Endothelial cell of umbilical vein (primary cell): ENCODE results near the gene GALNT9. TPM values are rescaled to one million over a fixed set of nuclear protein-coding genes. Genes with fewer than 3 reads are reported as not detected.

Source experiments
- BruUV-seq: library from RNA; stranded (reverse); fragments of 400-500 nt; replicated peaks from 2 replicates; lab custom pipeline; 2021; lab: Mats Ljungman, UMichigan
- CTCF ChIA-PET: fragments of 300-600, 350-600 bp; sonication (Branson Sonifier 250); formaldehyde crosslinking; loops from one replicate; lab custom pipeline; 2021; ENCODE audit warnings: antibody characterized with exemption, inconsistent platforms; lab: Charles Lee
- POLR2A ChIA-PET: fragments of 300-600, 350-600 bp; sonication (Branson Sonifier 250); formaldehyde crosslinking; loops from one replicate; lab custom pipeline; 2021; ENCODE audit warnings: antibody characterized with exemption, inconsistent platforms; lab: Charles Lee
- DNase-seq: peaks from one replicate; pipeline ENCODE4 v3.0.0-alpha.2; 2011; ENCODE audit warnings: low read depth, low spot score
- FAIRE-seq: peaks from 2 replicates; lab custom pipeline; 2011; peaks lifted over from hg19 to GRCh38; lab: Jason Lieb, UNC
- H2AFZ ChIP-seq: 2 replicates; pipeline ENCODE4 v1.6.0; 2012; ENCODE audit warnings: low read depth, low read length, control low read depth, inconsistent platforms
- H3K27ac ChIP-seq: 2 replicates; pipeline ENCODE4 v1.5.1; 2011; ENCODE audit warnings: low read depth, mild to moderate bottlenecking, control low read depth, low read length, moderate library complexity; ENCODE audit not compliant: insufficient read depth
- H3K27me3 ChIP-seq, 2 experiments: 2 replicates each; pipeline versions ENCODE4 v1.6.0 to v1.6.1; 2011; ENCODE audit warnings: low read length in 2 of 2, mixed read lengths in 1 of 2; ENCODE audit not compliant: control insufficient read depth in 2 of 2, insufficient read depth in 2 of 2
- H3K36me3 ChIP-seq, 2 experiments: 2 replicates in 1 of 2; 3 replicates in 1 of 2; pipeline ENCODE4 v1.5.1; 2011; ENCODE audit warnings: low read length in 2 of 2, mild to moderate bottlenecking in 1 of 2, moderate library complexity in 1 of 2; ENCODE audit not compliant: control insufficient read depth in 2 of 2, insufficient read depth in 2 of 2; ENCODE audit errors: extremely low read depth in 1 of 2
- H3K4me1 ChIP-seq: 3 replicates; pipeline ENCODE4 v1.5.1; 2011; ENCODE audit warnings: mild to moderate bottlenecking, low read length; ENCODE audit not compliant: control insufficient read depth, insufficient read depth; ENCODE audit errors: extremely low read depth
- H3K4me2 ChIP-seq: 2 replicates; pipeline ENCODE4 v1.6.1; 2011; ENCODE audit warnings: low read length, control low read depth, mixed read lengths; ENCODE audit not compliant: insufficient read depth
- H3K4me3 ChIP-seq, 3 experiments: fragments of 200-600 bp in 1 of 3; sonication (generic), shearing (Covaris generic) in 1 of 3; replicated peaks in 1 of 3; 2 replicates each; pipeline ENCODE4 v1.5.1; 2011 to 2016; ENCODE audit warnings: control low read depth in 3 of 3, low read length in 3 of 3, mild to moderate bottlenecking in 2 of 3, inconsistent platforms in 1 of 3, low read depth in 1 of 3, moderate library complexity in 1 of 3; ENCODE audit not compliant: insufficient read depth in 1 of 3
- H3K79me2 ChIP-seq: 2 replicates; pipeline ENCODE4 v1.6.0; 2012; ENCODE audit warnings: low read length, inconsistent platforms; ENCODE audit not compliant: control insufficient read depth, insufficient read depth
- H3K9ac ChIP-seq: replicated peaks from 2 replicates; pipeline ENCODE3; 2011; ENCODE audit warnings: low read length, control low read depth; ENCODE audit not compliant: insufficient read depth; ENCODE audit errors: extremely low read depth
- H3K9me1 ChIP-seq: replicated peaks from 3 replicates; pipeline ENCODE4 v1.6.0; 2011; ENCODE audit warnings: mild to moderate bottlenecking, low read length; ENCODE audit not compliant: control insufficient read depth, insufficient read depth; ENCODE audit errors: extremely low read depth
- H3K9me3 ChIP-seq: replicated peaks from 2 replicates; pipeline ENCODE4 v1.5.1; 2012; ENCODE audit warnings: low read length, inconsistent platforms; ENCODE audit not compliant: control insufficient read depth, insufficient read depth
- H4K20me1 ChIP-seq: replicated peaks from 2 replicates; pipeline ENCODE3; 2011; ENCODE audit warnings: mild to moderate bottlenecking, low read length; ENCODE audit not compliant: control insufficient read depth, insufficient read depth; ENCODE audit errors: extremely low read depth
- EZH2 ChIP-seq: IDR thresholded peaks from 2 replicates; pipeline ENCODE4 v1.6.1; 2012; ENCODE audit warnings: borderline replicate concordance, low read depth, mild to moderate bottlenecking, moderate library complexity, low read length, inconsistent platforms; ENCODE audit not compliant: severe bottlenecking
- FOS ChIP-seq: IDR thresholded peaks from 2 replicates; pipeline ENCODE4 v1.6.1; 2011; ENCODE audit warnings: mild to moderate bottlenecking, low read length, moderate library complexity, borderline replicate concordance; ENCODE audit not compliant: insufficient read depth
- GATA2 ChIP-seq: IDR thresholded peaks from 2 replicates; pipeline ENCODE4 v1.7.0; 2011; ENCODE audit warnings: low read depth, mild to moderate bottlenecking, moderate library complexity, mixed read lengths, low read length; ENCODE audit not compliant: insufficient read length, insufficient read depth
- JUN ChIP-seq: IDR thresholded peaks from 2 replicates; pipeline ENCODE4 v1.6.1; 2011; ENCODE audit warnings: borderline replicate concordance, low read depth; ENCODE audit not compliant: insufficient read length, insufficient read depth
- MYC ChIP-seq: IDR thresholded peaks from one replicate; pipeline ENCODE4 v1.6.1; 2011; ENCODE audit warnings: mild to moderate bottlenecking, low read depth, low read length
- POLR2A ChIP-seq: IDR thresholded peaks from 2 replicates; pipeline ENCODE4 v1.6.1; 2012; ENCODE audit warnings: low read depth, mild to moderate bottlenecking, control low read depth, low read length
- POLR2AphosphoS5 ChIP-seq: IDR thresholded peaks from 2 replicates; pipeline ENCODE4 v1.6.1; 2012; ENCODE audit warnings: low read depth, mild to moderate bottlenecking, control low read depth, low read length, moderate library complexity; ENCODE audit not compliant: insufficient read depth
- dilution Hi-C: fragments of 300-500 bp; cut with MboI; formaldehyde crosslinking; loops from one replicate; pipeline ENCODE4 v1.15.0; 2019; ENCODE audit warnings: low sequenced_read_pairs; ENCODE audit not compliant: extremely low pct_ligation_motif_present
- intact Hi-C: fragments of 100-400 bp; cut with micrococcal nuclease; formaldehyde crosslinking; loops from one replicate; pipeline ENCODE4 v1.10.0; 2022
- polyA plus RNA-seq, 4 experiments: library from polyadenylated mRNA; depleted of rRNA in 3 of 4; stranded (reverse) in 3 of 4; unstranded in 1 of 4; fragments of >200 nt; gene quantifications; 2 replicates each; pipeline versions ENCODE4 v1.2.1 to v1.2.3, GENCODE V29; 2011 to 2012; ENCODE audit warnings: missing spikeins in 1 of 4
- total RNA-seq: library from RNA; stranded (reverse); gene quantifications from 2 replicates; pipeline ENCODE4 v1.2.3, GENCODE V29; 2021
- TF ChIP-seq, protein P1 (sequence below): IDR thresholded peaks from 2 replicates; pipeline ENCODE4 v1.6.1; 2011; ENCODE audit not compliant: insufficient read depth, insufficient read length
- TF ChIP-seq, protein P2 (sequence below), 2 donors: IDR thresholded peaks; 1 replicate in 1 of 2; 2 replicates in 1 of 2; pipeline ENCODE4 v1.5.1; 2011; ENCODE audit warnings: low read length in 2 of 2, mild to moderate bottlenecking in 2 of 2, moderate library complexity in 2 of 2, control low read depth in 1 of 2, inconsistent platforms in 1 of 2, low read depth in 1 of 2; ENCODE audit not compliant: insufficient read depth in 1 of 2; ENCODE audit errors: extremely low read depth in 1 of 2

The GALNT9 gene
- total and polyA plus RNA-seq, 2 donors (not counting 3 experiments of a cell fraction or from before 2014, with no cell fraction given), result 0.14 to 0.73 TPM

DNA sequence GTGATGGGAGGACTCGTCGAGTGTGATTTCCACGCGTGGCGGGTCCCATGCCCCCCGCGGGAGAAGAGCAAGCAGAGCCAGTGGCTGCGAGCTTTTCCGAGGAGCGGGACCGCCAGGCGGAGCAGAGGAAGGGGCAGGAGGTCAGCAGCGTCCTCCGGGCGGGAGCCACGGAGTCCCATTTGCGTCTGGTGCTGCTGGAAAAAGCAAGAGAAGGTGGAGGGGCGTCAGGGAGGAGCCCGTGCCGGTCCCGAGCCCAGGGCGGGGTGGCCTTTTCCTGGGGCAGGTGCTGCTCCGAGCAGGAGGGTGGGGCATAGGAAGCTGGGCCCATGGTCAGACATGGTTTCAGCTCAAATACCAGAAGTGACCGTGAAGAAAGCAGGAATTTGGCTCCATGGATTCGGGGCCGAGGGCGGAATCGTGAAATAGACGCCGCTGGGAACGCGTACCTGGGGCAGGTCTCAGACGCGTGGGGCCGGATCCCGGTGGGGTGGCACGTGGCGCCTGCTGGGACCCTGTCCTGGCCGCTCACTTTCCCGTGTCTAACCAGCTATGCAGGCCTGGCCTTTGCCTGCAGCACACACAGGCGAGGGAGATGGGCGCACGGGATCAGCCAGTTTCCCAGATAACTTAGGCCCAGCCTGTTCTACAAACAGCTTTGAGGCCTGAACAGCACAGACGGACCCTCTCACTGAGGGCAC lies 60.0 kb downstream of the GALNT9 start:
- Histone ChIP-seq H2AFZ (no peak overlapping the region), H3K36me3 (no peaks in the 10 kb centered on the region), H4K20me1 (no peaks in the 10 kb centered on the region), H3K9me1 (no peaks in the 10 kb centered on the region), H3K27me3 (no peaks in the 10 kb centered on the region), H3K4me1 (no peaks in the 10 kb centered on the region), H3K27ac (no peak overlapping the region), H3K9me3 (no peaks in the 10 kb centered on the region), H3K9ac (no peak overlapping the region), H3K79me2 (no peaks in the 10 kb centered on the region), H3K4me2 (no peak overlapping the region), H3K4me3 (no peak overlapping the region)
- dilution Hi-C loops (no loop called here), intact Hi-C loops (no loop called here)
- TF ChIP-seq POLR2A (no peak), JUN (no peak), GATA2 (no peak), MYC (no peak), POLR2AphosphoS5 (no peak), EZH2 (no peak), FOS (no peak)
- TF ChIP-seq, protein P1, sequence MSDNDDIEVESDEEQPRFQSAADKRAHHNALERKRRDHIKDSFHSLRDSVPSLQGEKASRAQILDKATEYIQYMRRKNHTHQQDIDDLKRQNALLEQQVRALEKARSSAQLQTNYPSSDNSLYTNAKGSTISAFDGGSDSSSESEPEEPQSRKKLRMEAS, result no peak
- TF ChIP-seq, protein P2, sequence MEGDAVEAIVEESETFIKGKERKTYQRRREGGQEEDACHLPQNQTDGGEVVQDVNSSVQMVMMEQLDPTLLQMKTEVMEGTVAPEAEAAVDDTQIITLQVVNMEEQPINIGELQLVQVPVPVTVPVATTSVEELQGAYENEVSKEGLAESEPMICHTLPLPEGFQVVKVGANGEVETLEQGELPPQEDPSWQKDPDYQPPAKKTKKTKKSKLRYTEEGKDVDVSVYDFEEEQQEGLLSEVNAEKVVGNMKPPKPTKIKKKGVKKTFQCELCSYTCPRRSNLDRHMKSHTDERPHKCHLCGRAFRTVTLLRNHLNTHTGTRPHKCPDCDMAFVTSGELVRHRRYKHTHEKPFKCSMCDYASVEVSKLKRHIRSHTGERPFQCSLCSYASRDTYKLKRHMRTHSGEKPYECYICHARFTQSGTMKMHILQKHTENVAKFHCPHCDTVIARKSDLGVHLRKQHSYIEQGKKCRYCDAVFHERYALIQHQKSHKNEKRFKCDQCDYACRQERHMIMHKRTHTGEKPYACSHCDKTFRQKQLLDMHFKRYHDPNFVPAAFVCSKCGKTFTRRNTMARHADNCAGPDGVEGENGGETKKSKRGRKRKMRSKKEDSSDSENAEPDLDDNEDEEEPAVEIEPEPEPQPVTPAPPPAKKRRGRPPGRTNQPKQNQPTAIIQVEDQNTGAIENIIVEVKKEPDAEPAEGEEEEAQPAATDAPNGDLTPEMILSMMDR (IDR thresholded peaks at IDR 0.05; ENCODE audit: extremely low read depth in 1 of 2, insufficient read depth in 1 of 2, low read depth in 1 of 2, low read length in 2 of 2), result no peak
- ChIA-PET CTCF (no interaction called here), POLR2A (no interaction called here)
- DNase-seq, result no peak
- no peak for FAIRE-seq
- no TSS peak for BruUV-seq
